Measurements from ENCODE around the gene GBP7.

GBP7 gene

DNA sequence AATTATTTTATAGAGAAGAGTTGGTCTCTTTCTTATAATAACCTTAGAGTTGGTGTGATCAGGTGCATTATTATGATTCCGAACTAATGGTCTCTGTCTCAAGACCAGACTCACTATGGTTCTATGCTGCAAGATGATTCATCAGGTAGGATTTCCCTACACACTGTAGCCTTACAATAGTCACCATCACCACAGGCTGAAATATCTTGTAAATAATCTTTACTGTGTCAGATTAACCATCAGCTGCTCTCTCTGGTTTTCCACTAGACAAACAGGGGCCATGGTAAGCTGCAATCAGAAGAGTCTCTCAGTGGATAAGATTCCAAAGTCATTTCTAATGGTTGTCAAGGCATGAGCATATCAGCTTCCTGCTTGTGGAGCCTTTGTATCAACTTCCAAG, 27.4 kb upstream of the GBP7 start:
- TF ChIP-seq, protein P1, sequence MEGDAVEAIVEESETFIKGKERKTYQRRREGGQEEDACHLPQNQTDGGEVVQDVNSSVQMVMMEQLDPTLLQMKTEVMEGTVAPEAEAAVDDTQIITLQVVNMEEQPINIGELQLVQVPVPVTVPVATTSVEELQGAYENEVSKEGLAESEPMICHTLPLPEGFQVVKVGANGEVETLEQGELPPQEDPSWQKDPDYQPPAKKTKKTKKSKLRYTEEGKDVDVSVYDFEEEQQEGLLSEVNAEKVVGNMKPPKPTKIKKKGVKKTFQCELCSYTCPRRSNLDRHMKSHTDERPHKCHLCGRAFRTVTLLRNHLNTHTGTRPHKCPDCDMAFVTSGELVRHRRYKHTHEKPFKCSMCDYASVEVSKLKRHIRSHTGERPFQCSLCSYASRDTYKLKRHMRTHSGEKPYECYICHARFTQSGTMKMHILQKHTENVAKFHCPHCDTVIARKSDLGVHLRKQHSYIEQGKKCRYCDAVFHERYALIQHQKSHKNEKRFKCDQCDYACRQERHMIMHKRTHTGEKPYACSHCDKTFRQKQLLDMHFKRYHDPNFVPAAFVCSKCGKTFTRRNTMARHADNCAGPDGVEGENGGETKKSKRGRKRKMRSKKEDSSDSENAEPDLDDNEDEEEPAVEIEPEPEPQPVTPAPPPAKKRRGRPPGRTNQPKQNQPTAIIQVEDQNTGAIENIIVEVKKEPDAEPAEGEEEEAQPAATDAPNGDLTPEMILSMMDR (IDR thresholded peaks at IDR 0.05; ENCODE audit: unreplicated experiment in 3 of 3): no peak
- no peak overlapping the region for H3K4me3 Mint-ChIP-seq
- peaks cover 14% of the 10 kb centered on the region for H3K9me3 Mint-ChIP-seq
- peaks cover 12% of the 10 kb centered on the region for H3K4me1 Mint-ChIP-seq
- H3K27ac Mint-ChIP-seq: no peak overlapping the region
- no peaks in the 10 kb centered on the region for H3K36me3 Mint-ChIP-seq (ENCODE audit: low read depth)
- no peaks in the 10 kb centered on the region for H3K27me3 Mint-ChIP-seq (ENCODE audit: low read depth)

DNA sequence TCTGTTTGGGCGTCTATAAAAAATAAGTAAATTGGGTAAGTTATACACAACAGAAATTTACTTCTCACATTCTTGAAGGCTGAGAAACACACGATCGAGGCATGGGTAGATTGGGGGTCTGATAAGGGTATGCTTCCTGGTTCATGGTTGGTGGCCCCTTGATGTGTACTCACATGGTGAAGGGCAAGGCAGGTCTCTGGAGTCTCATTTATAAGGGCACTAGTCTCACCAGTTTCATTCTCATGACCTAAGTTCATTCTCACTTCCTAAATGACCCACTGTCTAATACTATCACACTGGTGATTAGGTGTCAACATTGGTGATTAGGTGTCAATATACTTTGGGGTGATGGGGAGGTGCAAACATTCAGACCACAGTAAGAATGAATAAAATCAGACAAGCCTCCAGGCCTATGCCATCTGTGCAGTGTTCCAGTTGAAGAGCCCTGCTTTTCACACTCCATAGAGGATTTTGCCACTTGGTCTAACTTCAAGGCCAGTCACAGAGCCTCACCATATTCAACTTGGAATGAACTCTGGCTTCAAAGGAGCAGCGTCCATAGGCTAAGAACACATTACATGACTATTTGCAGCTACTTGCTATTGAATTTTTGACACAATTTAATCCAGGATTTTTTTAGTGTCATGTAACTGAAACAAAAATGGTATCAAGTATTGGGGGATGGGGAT, 25.4 kb upstream of the GBP7 start:
- no peaks in the 10 kb centered on the region for H3K36me3 Mint-ChIP-seq (ENCODE audit: low read depth)
- H3K27ac Mint-ChIP-seq: peak overlapping the region in 1 of 3 experiments; percentile 7
- no peaks in the 10 kb centered on the region for H3K27me3 Mint-ChIP-seq (ENCODE audit: low read depth)
- TF ChIP-seq, protein P1 (IDR thresholded peaks at IDR 0.05; ENCODE audit: unreplicated experiment in 3 of 3): no peak
- peaks cover 10% of the 10 kb centered on the region for H3K9me3 Mint-ChIP-seq
- H3K4me3 Mint-ChIP-seq: no peak overlapping the region
- H3K4me1 Mint-ChIP-seq: peaks cover 12% of the 10 kb centered on the region

DNA sequence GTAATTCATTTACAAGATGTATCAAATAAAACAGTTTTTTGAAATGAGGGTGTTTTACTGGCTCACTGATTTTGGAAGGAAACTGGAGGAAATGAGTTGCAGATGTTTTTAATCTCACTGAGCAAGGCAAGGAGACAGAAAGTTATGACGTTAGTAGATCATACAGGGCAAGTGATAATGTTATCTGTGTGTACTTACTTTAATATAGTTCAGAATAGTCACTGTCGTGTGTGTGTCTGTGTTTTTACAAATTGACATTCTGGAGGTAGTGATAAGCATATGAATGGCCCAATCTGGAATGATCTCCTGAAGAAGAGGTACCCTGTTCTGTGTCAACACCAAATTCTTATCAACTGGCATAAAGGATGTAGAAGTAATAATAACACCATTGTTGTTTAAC, 24.9 kb upstream of the GBP7 start:
- peak overlapping the region in 1 of 3 experiments; percentile 7 for H3K27ac Mint-ChIP-seq
- TF ChIP-seq, protein P1 (IDR thresholded peaks at IDR 0.05; ENCODE audit: unreplicated experiment in 3 of 3): no peak
- no peaks in the 10 kb centered on the region for H3K27me3 Mint-ChIP-seq (ENCODE audit: low read depth)
- H3K9me3 Mint-ChIP-seq: peaks cover 10% of the 10 kb centered on the region
- H3K4me1 Mint-ChIP-seq: peaks cover 12% of the 10 kb centered on the region
- no peaks in the 10 kb centered on the region for H3K36me3 Mint-ChIP-seq (ENCODE audit: low read depth)
- no peak overlapping the region for H3K4me3 Mint-ChIP-seq

DNA sequence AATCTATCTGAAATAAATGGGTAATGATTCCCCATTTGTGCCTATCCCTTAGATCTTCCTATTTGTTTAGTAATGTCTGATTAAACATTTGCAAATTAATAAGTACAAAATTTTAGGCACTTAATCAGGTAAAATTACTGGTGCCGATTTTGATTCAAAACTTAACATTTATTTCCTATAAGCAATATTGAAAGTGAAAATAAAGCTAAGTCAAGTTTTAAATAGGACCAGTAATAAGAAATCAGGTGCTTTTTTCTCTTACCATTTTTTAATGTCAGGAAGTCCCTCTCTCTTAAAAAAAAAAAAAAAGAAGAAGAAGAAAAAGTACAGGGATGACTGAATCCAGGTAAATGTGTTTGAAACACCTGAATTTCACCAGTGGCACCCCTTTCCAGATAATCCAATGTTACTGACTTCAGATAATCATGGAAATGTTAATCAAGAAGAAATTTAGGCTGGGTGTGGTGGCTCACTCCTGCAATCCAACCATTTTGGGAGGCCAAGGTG, 23.8 kb upstream of the GBP7 start:
- H3K4me3 Mint-ChIP-seq: no peak overlapping the region
- TF ChIP-seq, protein P1 (IDR thresholded peaks at IDR 0.05; ENCODE audit: unreplicated experiment in 3 of 3): no peak
- no peaks in the 10 kb centered on the region for H3K36me3 Mint-ChIP-seq (ENCODE audit: low read depth)
- no peak overlapping the region for H3K27ac Mint-ChIP-seq
- H3K9me3 Mint-ChIP-seq: peaks cover 10% of the 10 kb centered on the region
- peaks cover 12% of the 10 kb centered on the region for H3K4me1 Mint-ChIP-seq
- no peaks in the 10 kb centered on the region for H3K27me3 Mint-ChIP-seq (ENCODE audit: low read depth)

DNA sequence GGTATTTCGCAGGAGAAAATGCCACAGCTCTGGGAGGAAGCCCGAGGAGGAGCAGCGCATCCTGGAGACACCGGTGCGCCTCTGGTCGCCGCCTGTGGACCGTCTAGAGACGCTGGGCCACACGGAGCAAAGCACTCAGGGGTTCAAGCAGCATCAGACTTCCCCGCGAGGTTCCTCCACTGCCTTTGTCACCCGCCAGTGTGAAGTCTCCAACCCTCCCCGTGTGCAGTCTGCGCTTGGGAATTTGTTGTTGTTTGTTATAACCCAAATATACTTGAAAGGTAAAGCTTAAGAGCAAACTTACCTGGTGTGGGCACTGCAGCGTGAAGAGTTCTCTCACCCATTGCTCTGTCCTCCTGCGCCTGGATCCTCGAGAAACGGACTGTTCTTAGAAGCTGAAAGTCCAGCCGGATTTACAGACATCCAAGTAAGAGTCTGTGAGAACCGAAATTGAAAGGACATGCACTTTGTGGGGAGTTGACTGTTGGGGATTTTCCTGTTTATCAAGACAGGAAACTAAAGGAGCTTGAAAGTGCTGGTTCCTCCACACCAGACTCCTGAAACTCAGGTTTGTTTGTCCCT, 22.8 kb upstream of the GBP7 start, which contains the start of gene GBP4:
Gene GBP4 (minus strand): TSS at position 452 of the 582 bp plus-strand sequence. CDS start 108 bp downstream, at position 344.
- H3K27ac Mint-ChIP-seq: peak within 1 kb of the TSS in 1 of 3 experiments; percentile 53
- H3K4me3 Mint-ChIP-seq: peak within 1 kb of the TSS in 2 of 3 experiments; percentile 9 to 16
- peaks cover 2% of the 10 kb centered on the region for H3K9me3 Mint-ChIP-seq
- no peaks in the 10 kb centered on the region for H3K36me3 Mint-ChIP-seq (ENCODE audit: low read depth)
- H3K4me1 Mint-ChIP-seq: peaks cover 12% of the 10 kb centered on the region
- H3K27me3 Mint-ChIP-seq (ENCODE audit: low read depth): no peaks in the 10 kb centered on the region
- TF ChIP-seq, protein P1 (IDR thresholded peaks at IDR 0.05; ENCODE audit: unreplicated experiment in 3 of 3): no peak

Measured in nephron (organoid).